IMR-90 (cell line): ENCODE data around the gene SLC47A2. TPM values are rescaled to one million over a fixed set of nuclear protein-coding genes. Genes with fewer than 3 reads are reported as not detected.

Source experiments
- ATAC-seq: fragments of 200-7000 bp; cut with Tn5 transposase; 2 replicates; pipeline ENCODE4 v1.9.1; 2020; ENCODE audit warnings: low read depth, mild to moderate bottlenecking, moderate library complexity
- BruUV-seq: library from RNA; stranded (reverse); fragments of 400-500 nt; replicated peaks from 2 replicates; lab custom pipeline; 2021; lab: Mats Ljungman, UMichigan
- CTCF ChIA-PET: fragments of 300-600 bp; formaldehyde crosslinking; extraction: SDS; loops from one replicate; lab custom pipeline; 2021; ENCODE audit warnings: antibody characterized with exemption; lab: Yijun Ruan, JAX
- POLR2A ChIA-PET: fragments of 300-600 bp; sonication (Branson Sonifier 250); formaldehyde crosslinking; loops from one replicate; lab custom pipeline; 2022; ENCODE audit warnings: antibody characterized with exemption; ENCODE audit not compliant: unreplicated experiment; lab: Charles Lee
- DNase-seq: peaks from one replicate; pipeline ENCODE4 v3.0.0; 2013
- H2AFZ ChIP-seq: replicated peaks from 2 replicates; pipeline ENCODE3; 2013; ENCODE audit warnings: low read length, mild to moderate bottlenecking; ENCODE audit not compliant: poor library complexity
- H2AK5ac ChIP-seq: 2 replicates; pipeline ENCODE4 v1.6.1; 2013; ENCODE audit warnings: low read depth, low read length, inconsistent platforms
- H2AK9ac ChIP-seq: replicated peaks from 2 replicates; pipeline ENCODE3; 2013; ENCODE audit warnings: mild to moderate bottlenecking, low read depth, low read length, moderate library complexity; ENCODE audit not compliant: poor library complexity
- H2BK120ac ChIP-seq: 2 replicates; pipeline ENCODE4 v1.6.1; 2013; ENCODE audit warnings: low read depth, low read length, inconsistent platforms
- H2BK15ac ChIP-seq: 3 replicates; pipeline ENCODE4 v1.6.1; 2013; ENCODE audit warnings: low read depth, low read length, inconsistent platforms
- H2BK20ac ChIP-seq: 2 replicates; pipeline ENCODE4 v1.6.1; 2013; ENCODE audit warnings: low read depth, mild to moderate bottlenecking, inconsistent platforms, low read length, moderate library complexity
- H2BK5ac ChIP-seq: 2 replicates; pipeline ENCODE4 v1.6.1; 2013; ENCODE audit warnings: mild to moderate bottlenecking, low read depth, low read length, inconsistent platforms; ENCODE audit not compliant: poor library complexity, severe bottlenecking
- H3K14ac ChIP-seq: replicated peaks from 2 replicates; pipeline ENCODE4 v1.6.1; 2013; ENCODE audit warnings: low read depth, low read length, inconsistent platforms
- H3K18ac ChIP-seq: 2 replicates; pipeline ENCODE4 v1.6.1; 2013; ENCODE audit warnings: low read depth, low read length, control low read depth
- H3K23ac ChIP-seq: 2 replicates; pipeline ENCODE4 v1.6.1; 2013; ENCODE audit warnings: low read depth, low read length, inconsistent platforms
- H3K27ac ChIP-seq: 2 replicates; pipeline ENCODE4 v1.5.1; 2013; ENCODE audit warnings: mild to moderate bottlenecking, control low read depth, low read length; ENCODE audit not compliant: insufficient read depth
- H3K27me3 ChIP-seq: 2 replicates; pipeline ENCODE4 v1.6.1; 2013; ENCODE audit warnings: low read length; ENCODE audit not compliant: control insufficient read depth, insufficient read depth
- H3K36me3 ChIP-seq: 2 replicates; pipeline ENCODE4 v1.6.1; 2013; ENCODE audit warnings: low read length, mixed read lengths; ENCODE audit not compliant: control insufficient read depth, insufficient read depth
- H3K4ac ChIP-seq: 2 replicates; pipeline ENCODE4 v1.6.1; 2013; ENCODE audit warnings: low read depth, low read length, inconsistent platforms
- H3K4me1 ChIP-seq: 2 replicates; pipeline ENCODE4 v1.6.1; 2013; ENCODE audit warnings: low read length, mixed read lengths; ENCODE audit not compliant: control insufficient read depth, insufficient read depth
- H3K4me2 ChIP-seq: 2 replicates; pipeline ENCODE4 v1.6.1; 2013; ENCODE audit warnings: low read depth, mild to moderate bottlenecking, control low read depth, low read length, moderate library complexity
- H3K4me3 ChIP-seq: 2 replicates; pipeline ENCODE4 v1.5.1; 2013; ENCODE audit warnings: low read depth, mild to moderate bottlenecking, control low read depth, low read length, moderate library complexity; ENCODE audit not compliant: insufficient read depth
- H3K56ac ChIP-seq: 2 replicates; pipeline ENCODE4 v1.6.1; 2013; ENCODE audit warnings: low read length, inconsistent platforms; ENCODE audit not compliant: insufficient read depth; ENCODE audit errors: extremely low read depth
- H3K79me1 ChIP-seq, 2 experiments: 2 replicates each; pipeline ENCODE4 v1.6.1; 2013; ENCODE audit warnings: low read length in 2 of 2, inconsistent platforms in 1 of 2, low read depth in 1 of 2
- H3K9ac ChIP-seq: 2 replicates; pipeline ENCODE4 v1.6.1; 2013; ENCODE audit warnings: low read depth, low read length, control low read depth
- H3K9me1 ChIP-seq: 2 replicates; pipeline ENCODE4 v1.6.1; 2013; ENCODE audit warnings: low read length, inconsistent platforms; ENCODE audit not compliant: insufficient read depth
- H3K9me3 ChIP-seq: 2 replicates; pipeline ENCODE4 v1.6.1; 2013; ENCODE audit warnings: low read length; ENCODE audit not compliant: control insufficient read depth, insufficient read depth
- H4K20me1 ChIP-seq: 2 replicates; pipeline ENCODE4 v1.6.1; 2013; ENCODE audit warnings: low read length, inconsistent platforms; ENCODE audit not compliant: insufficient read depth
- H4K5ac ChIP-seq: 2 replicates; pipeline ENCODE4 v1.6.1; 2013; ENCODE audit warnings: mild to moderate bottlenecking, low read depth, low read length, control low read depth
- H4K8ac ChIP-seq, 2 experiments: 2 replicates each; pipeline ENCODE4 v1.6.1; 2013; ENCODE audit warnings: low read depth in 2 of 2, low read length in 2 of 2, control low read depth in 1 of 2, inconsistent platforms in 1 of 2
- H4K91ac ChIP-seq: 2 replicates; pipeline ENCODE4 v1.6.1; 2013; ENCODE audit warnings: low read depth, low read length, inconsistent platforms; ENCODE audit not compliant: insufficient read depth
- CHD1 ChIP-seq: IDR thresholded peaks from 2 replicates; pipeline ENCODE4 v1.6.1; 2012; ENCODE audit warnings: low read depth, low read length, improper control_type of control experiment
- CTCF ChIP-seq: conservative IDR thresholded peaks from 2 replicates; pipeline ENCODE4 v1.5.1; 2012; ENCODE audit warnings: mild to moderate bottlenecking, low read depth, low read length, improper control_type of control experiment
- WGBS, 2 experiments: methylation state at CpG; one replicate each; pipeline versions ENCODE4 v1.1.5 to v1.1.7; 2013; ENCODE audit warnings: missing lambda C conversion rate in 2 of 2; ENCODE audit not compliant: insufficient read length in 1 of 2; ENCODE audit errors: extremely low coverage in 2 of 2; 5-methylcytosine and 5-hydroxymethylcytosine counted together
- dilution Hi-C: fragments of 300-500 bp; cut with HindIII; formaldehyde crosslinking; loops from one replicate; pipeline ENCODE4 v1.14.3; 2018; ENCODE audit warnings: low sequenced_read_pairs; ENCODE audit not compliant: unreplicated experiment
- in situ Hi-C: fragments of 300-500 bp; cut with MboI; formaldehyde crosslinking; loops from 3 replicates; pipeline ENCODE4 v1.14.3; 2019; ENCODE audit warnings: low sequenced_read_pairs, inconsistent platforms, mixed read lengths
- intact Hi-C: fragments of 100-400 bp; cut with micrococcal nuclease; formaldehyde crosslinking; loops from 2 replicates; pipeline ENCODE4 v1.10.0; 2022
- polyA plus RNA-seq, 3 experiments: library from polyadenylated mRNA; depleted of rRNA; stranded (reverse); fragments of >200 nt; gene quantifications; 2 replicates each; pipeline ENCODE4 v1.2.3, GENCODE V29; 2012; ENCODE audit warnings: low replicate concordance in 1 of 3
- total RNA-seq: library from RNA; depleted of rRNA; stranded (reverse); fragments of >200 nt; gene quantifications from 2 replicates; pipeline ENCODE4 v1.2.3, GENCODE V29; 2012

SLC47A2 gene
- total and polyA plus RNA-seq, 2 of the 4 experiments (the other 2 are of a cell fraction): not detected

DNA sequence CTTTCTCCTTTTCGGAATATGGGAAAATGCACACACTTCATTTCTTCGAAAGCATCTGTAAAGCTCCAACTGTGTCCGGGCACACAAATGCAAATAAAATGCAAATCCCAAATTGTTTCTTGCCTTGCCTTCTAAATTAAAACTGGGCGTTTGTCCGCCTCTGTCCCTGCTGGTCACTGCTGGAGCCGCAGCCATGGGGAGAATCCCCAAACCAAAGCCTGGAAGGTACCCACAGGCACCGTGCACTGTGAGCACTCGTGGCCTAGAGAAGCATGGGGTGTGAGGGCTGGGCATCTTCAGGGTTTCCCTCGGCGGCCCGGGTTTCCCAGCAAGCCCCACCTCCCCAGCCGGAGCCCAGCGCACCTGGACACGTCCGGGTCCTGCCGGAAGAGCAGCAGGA is 2.9 kb downstream of the SLC47A2 start:
- Histone ChIP-seq H3K56ac (no peak overlapping the region), H3K27me3 (peaks cover 17% of the 10 kb centered on the region), H3K4me3 (no peak overlapping the region), H3K79me1 (no peaks in the 10 kb centered on the region), H3K18ac (no peak overlapping the region), H4K91ac (no peak overlapping the region), H3K4me1 (no peaks in the 10 kb centered on the region), H2AFZ (no peak overlapping the region), H2BK20ac (no peak overlapping the region), H3K36me3 (no peaks in the 10 kb centered on the region), H3K4ac (no peak overlapping the region), H2AK9ac (no peak overlapping the region), H3K27ac (no peak overlapping the region), H2BK120ac (no peak overlapping the region), H2BK15ac (no peak overlapping the region), H3K14ac (no peak overlapping the region), H3K9ac (no peak overlapping the region), H4K8ac (no peak overlapping the region), H3K23ac (no peak overlapping the region), H3K4me2 (no peak overlapping the region), H4K5ac (no peak overlapping the region), H2BK5ac (no peak overlapping the region), H2AK5ac (no peak overlapping the region), H3K9me3 (no peaks in the 10 kb centered on the region), H3K9me1 (no peaks in the 10 kb centered on the region), H4K20me1 (no peaks in the 10 kb centered on the region)
- no TSS peak for BruUV-seq
- ATAC-seq (no peak), DNase-seq (no peak)
- TF ChIP-seq CHD1: no peak
- 0 out of 2 replicates have a peak, but pooled peaks have one; percentile 11 for TF ChIP-seq CTCF
- POLR2A ChIA-PET: no interaction called here
- in situ Hi-C loops (no loop called here), dilution Hi-C loops (no loop called here), intact Hi-C loops (no loop called here)
- WGBS, 2 experiments: 58% methylated on average over 2 of the region's 16 CpGs; no CpG with 5 or more reads in 1 of the 2 experiments
- CTCF ChIA-PET: no interaction called here
